ENCODE measurements around the gene LIPN.

LIPN gene

DNA sequence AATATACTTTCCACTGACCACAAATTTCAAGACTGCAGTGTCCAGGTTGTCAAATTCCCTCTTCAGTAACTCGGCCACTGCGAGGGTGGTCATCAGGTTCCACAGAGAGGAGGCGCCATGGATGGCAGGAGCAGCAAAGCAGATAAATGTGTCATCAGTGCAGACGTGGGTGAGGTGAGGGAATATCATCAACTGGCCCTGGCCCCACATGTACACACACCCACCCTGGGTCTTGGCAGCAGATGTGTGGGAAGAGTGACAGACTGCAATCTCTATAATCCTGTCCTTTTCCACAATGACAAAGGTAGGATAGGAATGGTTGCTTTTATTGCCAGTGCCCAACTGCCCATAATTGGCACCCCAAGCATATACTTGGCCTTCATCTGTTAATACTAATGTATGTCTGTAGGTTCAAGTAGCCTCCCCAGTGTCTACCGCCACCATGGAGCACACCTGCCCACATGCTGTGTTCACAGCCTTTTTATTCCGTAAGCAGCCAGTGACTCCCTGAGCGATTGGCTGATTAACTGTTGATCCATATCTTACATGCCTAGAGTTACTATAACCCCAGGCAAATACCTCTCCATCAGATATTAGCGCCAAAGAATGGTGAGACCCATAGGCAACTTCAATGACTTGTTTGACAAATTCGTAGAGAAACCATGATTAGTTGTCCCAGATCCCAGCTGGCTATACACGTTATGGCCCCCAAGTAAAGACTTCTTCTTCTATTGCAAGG lies 26.4 kb downstream of the LIPN start:
- no peak for DNase-seq (ENCODE audit: low read depth)

- DNase-seq (ENCODE audit: low read depth): no peak
Observed at GRCh38 chr10:88787463-88787862, 27.6 kb downstream of the LIPN start.

DNA sequence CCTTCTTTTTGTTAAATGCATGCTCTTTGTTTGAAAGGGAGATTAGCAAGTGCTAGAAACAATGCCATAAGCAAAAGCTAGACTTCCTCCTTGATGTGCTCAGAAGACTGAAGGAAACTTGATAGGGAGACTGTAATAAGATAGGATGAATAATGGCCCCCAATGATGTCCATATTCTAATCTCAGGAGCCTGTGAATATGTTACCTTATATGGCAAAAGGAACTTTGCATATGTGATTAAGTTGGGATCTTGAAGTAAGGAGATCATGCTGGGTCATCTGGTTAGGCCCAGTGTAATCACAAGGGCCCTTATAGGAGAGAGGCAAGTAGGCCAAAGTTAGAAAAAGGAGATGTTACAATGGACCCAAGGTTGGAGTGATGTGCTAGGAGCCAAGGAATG lies 29.1 kb downstream of the LIPN start:
- DNase-seq (ENCODE audit: low read depth): no peak

- no peak for DNase-seq (ENCODE audit: low read depth)
Observed at GRCh38 chr10:88791924-88792323, 32.1 kb downstream of the LIPN start.

- no peak for DNase-seq (ENCODE audit: low read depth)
Observed at GRCh38 chr10:88792661-88793060, 32.8 kb downstream of the LIPN start.

DNA sequence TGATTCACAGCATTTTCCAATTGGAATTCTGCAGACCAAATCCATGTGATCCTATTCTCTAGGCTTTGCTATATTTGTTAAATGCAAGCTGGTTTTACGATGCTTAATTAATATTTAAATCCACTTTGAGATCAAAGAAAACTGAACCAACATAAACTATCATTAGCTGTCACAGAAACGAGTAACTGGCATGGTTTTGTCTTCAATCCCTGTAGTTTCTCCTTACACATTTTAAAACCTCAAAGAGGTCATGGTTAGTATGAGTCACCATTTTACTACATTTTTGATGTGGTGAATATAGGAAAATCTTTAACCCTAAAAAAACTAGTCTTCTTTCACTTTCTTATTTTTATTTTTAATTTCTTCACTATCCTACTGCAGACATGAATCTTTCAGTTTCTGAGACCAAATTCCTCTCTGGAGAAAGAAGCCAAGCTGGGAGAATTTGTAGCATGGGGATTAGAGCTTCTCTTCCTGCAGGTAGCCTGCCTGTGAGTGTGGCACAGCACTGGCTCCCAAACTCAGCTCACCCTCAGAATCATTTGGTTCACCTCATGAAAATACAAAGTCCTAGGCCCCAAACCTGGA lies 34.0 kb downstream of the LIPN start:
- DNase-seq (ENCODE audit: low read depth): no peak

DNA sequence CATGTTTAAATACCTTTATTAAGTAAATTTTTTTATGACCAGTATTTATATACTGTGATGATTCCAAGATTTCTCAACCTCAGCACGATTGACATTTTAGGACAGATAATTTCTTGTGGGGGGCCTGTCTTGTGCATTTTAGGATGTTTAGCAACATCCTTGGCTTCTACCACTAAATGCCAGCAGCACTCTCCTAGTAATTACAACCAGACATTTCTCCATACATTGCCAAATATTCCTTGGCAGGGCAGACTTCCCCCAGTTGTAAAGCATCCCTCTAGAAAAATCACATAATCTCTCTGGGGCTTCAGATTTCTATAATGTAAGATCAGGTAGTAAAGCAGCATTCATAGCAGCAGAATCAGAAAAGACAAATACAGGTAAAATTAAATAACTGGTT lies 34.9 kb downstream of the LIPN start:
- no peak for DNase-seq (ENCODE audit: low read depth)

DNA sequence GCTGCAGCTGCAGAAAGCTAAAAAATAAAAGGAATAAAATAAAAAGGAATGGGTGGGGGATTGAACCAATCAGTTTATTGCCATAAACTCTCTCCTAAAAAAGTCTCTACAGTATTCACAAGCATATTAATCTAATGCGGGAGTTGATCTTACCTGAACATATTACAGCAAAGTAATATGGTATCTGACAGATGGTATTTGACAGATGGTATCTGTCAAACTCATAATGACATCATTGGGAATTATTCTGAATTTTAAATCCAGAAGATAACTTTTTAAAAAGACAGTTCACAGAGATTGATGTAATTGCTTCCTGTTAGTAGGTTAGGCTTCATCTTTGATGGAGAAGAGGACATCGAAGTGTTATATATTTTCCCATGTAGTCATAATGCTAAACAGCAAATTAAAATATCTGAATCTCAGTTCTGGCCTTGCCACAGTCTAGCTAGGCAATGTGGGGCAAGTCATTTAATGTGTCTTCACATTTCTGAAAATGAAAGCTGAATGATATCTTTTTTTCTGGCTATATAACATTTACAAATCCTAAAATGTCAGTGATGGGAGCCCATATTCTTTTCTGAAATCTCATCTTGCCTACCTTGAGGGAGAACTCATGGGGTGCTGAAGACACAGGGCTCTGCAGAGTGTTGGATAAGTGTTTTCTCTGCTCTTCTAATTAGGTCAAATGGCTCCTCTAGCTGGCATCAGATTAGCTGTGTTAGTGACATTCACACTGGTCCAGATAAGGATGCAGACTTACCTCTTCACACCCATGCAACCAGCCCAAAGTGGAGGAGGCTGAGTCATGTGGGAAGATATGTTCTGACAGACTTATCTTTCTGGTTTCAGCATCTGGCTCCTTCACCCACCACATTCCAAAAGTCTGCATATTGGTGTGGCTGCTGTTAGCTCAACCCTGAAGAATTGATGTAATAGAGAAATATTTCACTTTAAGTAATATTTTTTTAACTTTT lies 40.6 kb downstream of the LIPN start:
- DNase-seq (ENCODE audit: low read depth): no peak

DNA sequence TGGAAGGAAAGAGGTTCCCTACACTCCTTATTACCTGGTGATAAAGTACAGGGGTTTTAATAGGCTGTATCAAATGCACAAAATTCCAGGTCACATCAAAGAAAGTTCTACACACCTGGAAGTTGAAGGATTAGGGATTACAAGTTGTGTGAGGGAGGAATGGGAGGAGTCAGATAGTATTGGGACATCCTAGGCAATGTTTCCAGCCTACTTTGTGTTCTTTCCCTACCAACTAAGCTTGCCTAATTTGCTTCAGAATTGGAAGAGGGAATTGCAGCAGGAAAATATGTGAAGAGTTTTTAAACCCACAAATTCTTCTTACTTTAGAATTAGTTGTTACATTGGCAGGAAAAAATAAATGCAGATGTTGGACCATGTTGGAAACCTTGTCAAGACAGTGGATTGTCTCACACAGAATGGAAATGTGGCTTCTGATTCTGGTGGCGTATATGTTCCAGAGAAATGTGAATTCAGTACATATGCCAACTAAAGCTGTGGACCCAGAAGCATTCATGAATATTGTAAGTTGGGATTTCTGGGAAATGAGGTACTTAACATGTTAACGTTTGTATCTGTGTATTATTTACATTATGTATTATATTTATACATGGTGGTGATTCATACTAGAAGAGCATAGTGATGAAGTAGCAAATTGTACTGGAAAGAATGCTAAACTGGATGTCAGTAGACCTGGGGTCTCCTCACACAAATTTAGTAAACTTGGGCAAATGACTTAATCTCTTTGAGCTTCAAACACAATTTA lies 42.9 kb downstream of the LIPN start, which contains the start of gene LIPM:
Gene LIPM, plus strand, starts transcription at position 208 of the 763 bp plus-strand sequence. Its CDS starts 167 bp downstream, at position 375.
- no peak for DNase-seq (ENCODE audit: low read depth)

GRCh38 chr10:88803641-88804040 lies 43.8 kb downstream of the LIPN start:
- DNase-seq (ENCODE audit: low read depth): no peak

GRCh38 chr10:88804083-88804812 lies 44.4 kb downstream of the LIPN start:
- no peak for DNase-seq (ENCODE audit: low read depth)

- DNase-seq (ENCODE audit: low read depth): no peak
Observed at GRCh38 chr10:88805361-88805760, 45.5 kb downstream of the LIPN start.

GRCh38 chr10:88805924-88806323 lies 46.1 kb downstream of the LIPN start:
- no peak for DNase-seq (ENCODE audit: low read depth)

GRCh38 chr10:88809621-88810020 lies 49.8 kb downstream of the LIPN start:
- no peak for DNase-seq (ENCODE audit: low read depth)

GRCh38 chr10:88810196-88810961 lies 50.6 kb downstream of the LIPN start:
- no peak for DNase-seq (ENCODE audit: low read depth)

GRCh38 chr10:88813200-88813599 lies 53.4 kb downstream of the LIPN start:
- no peak for DNase-seq (ENCODE audit: low read depth)

DNA sequence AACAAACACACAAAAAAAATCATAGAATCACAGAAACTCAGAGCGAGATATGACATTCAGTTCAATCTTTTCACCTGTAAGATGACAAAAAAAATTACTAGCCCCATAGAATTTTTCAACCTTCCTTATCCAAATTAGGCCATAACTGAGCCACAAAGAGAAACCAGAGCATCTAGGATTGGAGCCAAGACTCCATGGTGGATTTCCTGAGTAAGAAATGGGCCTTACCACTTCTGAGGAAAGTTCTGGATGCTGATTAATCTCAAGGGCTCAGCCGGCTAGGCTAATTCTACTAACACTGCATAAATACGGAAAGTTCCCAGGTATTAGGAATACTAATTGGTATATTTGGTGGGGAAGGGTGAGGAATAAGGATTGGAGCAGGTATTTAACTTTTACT lies 59.5 kb downstream of the LIPN start:
- DNase-seq (ENCODE audit: low read depth): no peak

GRCh38 chr10:88820748-88821401 lies 61.1 kb downstream of the LIPN start:
- DNase-seq (ENCODE audit: low read depth): no peak

GRCh38 chr10:88826388-88826787 lies 66.6 kb downstream of the LIPN start:
- DNase-seq (ENCODE audit: low read depth): no peak

DNA sequence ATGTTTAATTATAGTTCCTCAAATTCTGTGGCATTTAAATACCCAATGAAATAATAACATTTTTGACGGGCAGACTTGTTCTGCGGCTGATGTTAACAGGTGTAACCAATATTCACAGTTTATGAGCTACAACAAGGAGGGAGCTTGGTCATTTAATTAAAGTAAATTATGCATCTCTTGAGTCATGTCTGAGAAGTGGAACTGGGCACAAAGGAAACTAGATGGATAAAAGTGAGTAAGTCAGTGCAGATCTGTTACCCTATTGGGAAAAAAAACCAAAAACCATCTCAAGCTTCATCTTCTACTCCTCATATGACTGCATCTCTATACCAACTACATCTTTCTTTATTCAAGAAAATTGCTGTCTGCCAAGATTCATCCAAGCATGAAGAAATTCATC lies 67.9 kb downstream of the LIPN start:
- no peak for DNase-seq (ENCODE audit: low read depth)

All from stimulated activated CD8-positive, alpha-beta memory T cell treated with anti-CD3 and anti-CD28 coated beads, Interleukin-15, amount 100 ng/mL, for 24 hours (primary cell).